HUES6 (cell line): ENCODE measurements around the gene COQ4.
A peak's percentile ranks its signal among the peaks of the same experiment; 100 is the strongest.

Source experiments
- H3K27ac ChIP-seq: 2 replicates; pipeline ENCODE4 v1.7.0; 2013; ENCODE audit warnings: low read depth, mild to moderate bottlenecking, low read length, inconsistent platforms
- H3K27me3 ChIP-seq: 2 replicates; pipeline ENCODE4 v1.6.1; 2013; ENCODE audit warnings: low read length; ENCODE audit not compliant: control insufficient read depth, insufficient read depth
- H3K36me3 ChIP-seq: 2 replicates; pipeline ENCODE4 v1.6.1; 2013; ENCODE audit warnings: low read length; ENCODE audit not compliant: control insufficient read depth, insufficient read depth
- H3K4me1 ChIP-seq: 2 replicates; pipeline ENCODE4 v1.6.1; 2013; ENCODE audit warnings: low read length; ENCODE audit not compliant: control insufficient read depth, insufficient read depth
- H3K4me3 ChIP-seq: 2 replicates; pipeline ENCODE4 v1.5.1; 2013; ENCODE audit warnings: low read depth, low read length
- H3K9ac ChIP-seq: one replicate; pipeline ENCODE4 v1.6.1; 2013; ENCODE audit warnings: mild to moderate bottlenecking, low read length
- H3K9me3 ChIP-seq: 2 replicates; pipeline ENCODE4 v1.6.1; 2013; ENCODE audit warnings: low read depth, low read length; ENCODE audit not compliant: control insufficient read depth, insufficient read depth

The COQ4 gene

DNA sequence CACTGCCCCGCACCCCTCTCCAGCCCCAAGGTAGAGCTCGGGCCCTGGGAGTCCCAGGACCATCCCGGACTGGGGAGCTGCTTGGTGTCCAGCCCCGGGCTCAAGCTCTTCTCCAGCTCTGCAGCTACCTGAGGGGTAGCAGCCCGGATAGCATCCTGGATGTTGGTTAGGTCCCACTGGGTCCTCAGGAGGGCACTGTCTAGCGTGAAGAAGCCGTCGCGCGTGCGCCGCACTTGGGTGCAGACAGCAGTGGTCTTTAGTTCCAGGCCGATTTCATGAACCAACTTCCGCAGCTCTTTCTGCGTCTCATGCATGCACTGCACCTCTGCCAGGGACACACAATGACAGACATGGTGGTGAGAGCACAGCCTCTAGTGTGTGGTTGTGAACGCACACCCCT, 13.1 kb upstream of the COQ4 start:
- H3K36me3 ChIP-seq = peaks cover 44% of the 10 kb centered on the region
- H3K27me3 ChIP-seq = no peaks in the 10 kb centered on the region
- H3K4me3 ChIP-seq = no peak overlapping the region
- H3K27ac ChIP-seq = no peak overlapping the region
- H3K4me1 ChIP-seq = no peaks in the 10 kb centered on the region
- H3K9me3 ChIP-seq = no peaks in the 10 kb centered on the region
- H3K9ac ChIP-seq = no peak overlapping the region

- Histone ChIP-seq H3K4me1 (no peaks in the 10 kb centered on the region), H3K27ac (no peak overlapping the region), H3K36me3 (peaks cover 52% of the 10 kb centered on the region), H3K27me3 (no peaks in the 10 kb centered on the region), H3K9me3 (no peaks in the 10 kb centered on the region), H3K4me3 (no peak overlapping the region), H3K9ac (no peak overlapping the region)
Observed at GRCh38 chr9:128310461-128310860, 12.2 kb upstream of the COQ4 start.

GRCh38 chr9:128314697-128315096, 7.9 kb upstream of the COQ4 start:
- Histone ChIP-seq H3K4me1 (no peaks in the 10 kb centered on the region), H3K27me3 (no peaks in the 10 kb centered on the region), H3K9me3 (no peaks in the 10 kb centered on the region), H3K4me3 (no peak overlapping the region), H3K27ac (no peak overlapping the region), H3K36me3 (peaks cover 63% of the 10 kb centered on the region), H3K9ac (no peak overlapping the region)

GRCh38 chr9:128316421-128316820, 6.2 kb upstream of the COQ4 start:
- H3K4me1 ChIP-seq = no peaks in the 10 kb centered on the region
- no peak overlapping the region for H3K9ac ChIP-seq
- no peaks in the 10 kb centered on the region for H3K27me3 ChIP-seq
- H3K4me3 ChIP-seq = no peak overlapping the region
- H3K27ac ChIP-seq = no peak overlapping the region
- H3K9me3 ChIP-seq = no peaks in the 10 kb centered on the region
- H3K36me3 ChIP-seq = peaks cover 46% of the 10 kb centered on the region

DNA sequence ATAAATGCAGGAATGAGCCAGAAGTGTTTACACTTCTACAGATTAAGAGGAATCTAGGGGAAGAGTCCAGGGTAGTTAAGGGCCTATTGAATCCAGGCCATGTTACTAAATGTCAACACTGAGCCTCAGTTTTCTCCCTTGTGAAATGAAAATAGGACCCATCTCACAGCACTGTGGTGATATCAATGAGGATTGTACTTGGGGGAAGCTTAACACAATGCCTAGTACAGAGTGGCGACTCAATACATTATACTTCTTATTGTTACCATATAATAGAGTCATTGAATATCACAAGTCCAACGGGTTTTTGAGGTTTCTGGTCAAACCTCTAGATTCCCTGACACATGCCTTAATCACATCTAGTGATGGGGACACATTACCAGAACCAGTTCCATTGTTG, 5.0 kb upstream of the COQ4 start:
- Histone ChIP-seq H3K4me3 (no peak overlapping the region), H3K9ac (no peak overlapping the region), H3K9me3 (no peaks in the 10 kb centered on the region), H3K4me1 (no peaks in the 10 kb centered on the region), H3K36me3 (peaks cover 40% of the 10 kb centered on the region), H3K27ac (no peak overlapping the region), H3K27me3 (no peaks in the 10 kb centered on the region)

DNA sequence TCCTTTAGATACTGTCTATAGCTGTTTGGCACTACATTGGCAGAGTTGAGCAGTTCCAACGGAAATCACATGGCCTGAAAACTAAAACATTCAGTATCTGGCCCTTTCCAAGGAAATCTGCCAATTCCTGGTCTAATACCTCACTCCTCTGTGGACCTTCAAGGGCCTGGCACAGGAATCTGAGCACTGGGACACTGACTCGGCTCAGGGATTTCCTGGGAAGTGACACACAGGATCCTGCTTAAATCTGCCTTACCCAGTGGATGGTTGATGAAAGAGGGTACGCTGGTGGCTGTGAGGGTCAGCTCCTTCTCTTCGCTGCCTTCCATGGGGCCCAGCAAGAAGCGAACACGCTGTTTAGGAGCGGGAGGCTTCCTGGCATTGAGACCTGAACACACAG, 1.3 kb upstream of the COQ4 start:
- Histone ChIP-seq H3K27me3 (no peaks in the 10 kb centered on the region), H3K9ac (peak overlapping the region; percentile 38), H3K4me3 (peak overlapping the region; percentile 77), H3K9me3 (no peaks in the 10 kb centered on the region), H3K27ac (no peak overlapping the region), H3K4me1 (no peaks in the 10 kb centered on the region), H3K36me3 (peaks cover 32% of the 10 kb centered on the region)

GRCh38 chr9:128321879-128322403, 698 bp upstream of the COQ4 start:
- Histone ChIP-seq H3K27me3 (no peaks in the 10 kb centered on the region), H3K36me3 (peaks cover 26% of the 10 kb centered on the region), H3K27ac (no peak overlapping the region), H3K4me1 (no peaks in the 10 kb centered on the region), H3K9me3 (no peaks in the 10 kb centered on the region), H3K9ac (peak overlapping the region; percentile 96), H3K4me3 (peak overlapping the region; percentile 77)

DNA sequence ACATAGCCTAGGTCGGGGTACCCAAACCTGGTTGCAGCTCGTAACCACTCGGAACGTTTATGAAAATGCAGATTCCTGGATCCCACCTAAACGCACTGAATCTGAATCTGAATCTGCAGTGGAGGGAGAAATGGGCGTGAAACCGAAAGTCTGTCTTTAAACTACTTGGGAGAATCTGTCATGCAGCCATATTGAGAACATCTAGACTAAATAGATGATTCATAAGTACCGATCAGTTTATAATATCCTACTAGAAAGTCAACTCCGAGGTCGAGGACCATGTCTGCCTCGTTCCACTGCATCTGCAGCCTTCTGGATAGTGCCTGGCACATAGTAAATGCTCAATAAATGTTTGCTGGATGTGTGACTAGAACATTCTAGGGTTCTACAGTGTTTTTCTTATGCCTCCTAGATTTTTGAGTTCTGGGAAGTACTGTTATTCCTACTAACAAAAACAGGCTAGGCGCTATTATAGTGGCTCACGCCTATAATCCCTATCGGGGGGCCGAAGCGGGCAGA, 632 bp downstream of the COQ4 start:
- Histone ChIP-seq H3K4me1 (no peaks in the 10 kb centered on the region), H3K9ac (peak overlapping the region; percentile 96), H3K27me3 (no peaks in the 10 kb centered on the region), H3K9me3 (no peaks in the 10 kb centered on the region), H3K27ac (peak overlapping the region; percentile 59; the same call in 1 of the 2 replicates), H3K36me3 (peaks cover 24% of the 10 kb centered on the region), H3K4me3 (peak overlapping the region; percentile 77)

DNA sequence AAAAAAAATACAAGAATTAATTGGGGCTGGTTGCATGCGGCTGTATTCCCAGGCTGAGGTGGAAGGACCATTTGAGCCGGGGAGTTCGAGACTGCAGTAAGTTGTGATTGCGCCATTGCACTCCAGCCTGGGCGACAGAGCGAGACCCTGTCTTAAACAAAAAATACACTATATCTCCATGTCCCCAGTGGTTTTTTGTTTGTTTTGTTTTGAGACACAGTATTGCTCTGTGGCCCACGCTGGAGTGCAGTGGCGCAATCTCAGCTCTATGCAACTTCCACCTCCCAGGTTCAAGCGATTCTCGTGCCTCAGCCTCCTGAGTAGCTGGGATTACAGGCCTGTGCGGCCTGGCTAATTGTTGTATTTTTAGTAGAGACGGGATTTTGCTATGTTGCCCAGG, 1.2 kb downstream of the COQ4 start:
- Histone ChIP-seq H3K36me3 (peaks cover 28% of the 10 kb centered on the region), H3K4me3 (peak overlapping the region; percentile 77), H3K27me3 (no peaks in the 10 kb centered on the region), H3K27ac (no peak overlapping the region), H3K4me1 (no peaks in the 10 kb centered on the region), H3K9me3 (no peaks in the 10 kb centered on the region), H3K9ac (peak overlapping the region; percentile 96)

- H3K36me3 ChIP-seq = peaks cover 30% of the 10 kb centered on the region
- H3K27me3 ChIP-seq = no peaks in the 10 kb centered on the region
- H3K9me3 ChIP-seq = no peaks in the 10 kb centered on the region
- no peaks in the 10 kb centered on the region for H3K4me1 ChIP-seq
- H3K4me3 ChIP-seq = no peak overlapping the region
- H3K27ac ChIP-seq = no peak overlapping the region
- no peak overlapping the region for H3K9ac ChIP-seq
Observed at GRCh38 chr9:128324401-128324800, 1.8 kb downstream of the COQ4 start.

- Histone ChIP-seq H3K4me3 (no peak overlapping the region), H3K4me1 (no peaks in the 10 kb centered on the region), H3K27me3 (no peaks in the 10 kb centered on the region), H3K9me3 (no peaks in the 10 kb centered on the region), H3K27ac (no peak overlapping the region), H3K9ac (no peak overlapping the region), H3K36me3 (peaks cover 30% of the 10 kb centered on the region)
Observed at GRCh38 chr9:128325629-128326028, 3.0 kb downstream of the COQ4 start.
